ENCODE data around the gene LPAR5. TPM values are rescaled to one million over a fixed set of nuclear protein-coding genes. Genes with fewer than 3 reads are reported as not detected.
"Not testable (repeated sequence)": the region's sequence is repeated elsewhere in the genome, so short reads cannot be mapped to it uniquely, and the experiment has no call there.

The LPAR5 gene
- polyA plus RNA-seq, 1 experiment = not detected

DNA sequence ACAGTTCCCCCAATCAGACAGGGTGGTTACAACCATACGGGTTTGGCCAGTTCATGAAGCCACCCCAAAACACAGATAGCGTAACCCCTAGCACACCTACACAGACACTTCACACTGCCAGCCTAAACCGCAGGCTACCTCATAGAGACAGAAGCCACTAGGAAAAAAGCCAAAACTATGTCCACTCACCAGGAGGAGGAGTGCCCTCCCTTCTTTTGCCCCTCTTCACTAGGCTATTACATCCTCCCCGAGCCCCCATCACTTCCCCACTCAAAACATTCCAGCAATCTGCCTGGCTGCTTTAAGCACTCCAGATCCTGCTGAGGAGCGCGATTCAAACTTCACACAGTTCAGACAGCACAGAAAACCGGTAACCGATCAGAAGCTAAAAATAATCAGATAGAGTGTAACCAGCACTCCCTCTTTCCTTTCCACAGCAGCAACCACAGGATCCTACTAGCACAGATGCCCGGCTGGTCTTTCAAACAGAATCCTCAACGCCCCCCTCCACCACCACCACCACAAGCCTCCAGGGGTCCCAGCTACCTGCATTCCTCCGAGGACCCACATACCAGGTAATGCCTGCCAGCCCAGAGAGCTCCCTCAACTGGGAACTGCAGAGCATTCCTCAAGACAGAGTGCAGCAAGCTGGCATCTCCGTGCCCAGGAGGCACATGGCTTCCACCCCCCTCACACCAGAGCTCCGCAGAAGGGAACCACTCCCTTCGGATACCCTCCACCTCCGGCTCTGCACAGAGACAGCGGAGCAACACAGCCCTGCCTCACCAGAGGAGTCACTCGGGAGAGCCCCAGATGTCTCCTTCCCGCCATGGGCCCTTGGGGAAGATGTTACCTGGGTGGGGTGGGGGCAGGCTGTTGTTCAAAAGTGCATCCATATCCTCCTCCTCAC lies 30.1 kb downstream of the LPAR5 start:
- peak overlapping the region; percentile 90 for H3K4me3 ChIP-seq (ENCODE audit: low read depth, low read length)
- H3K9me3 ChIP-seq (ENCODE audit: control insufficient read depth, insufficient read depth, low read length) = no peaks in the 10 kb centered on the region; the same call in none of the 2 replicates
- DNase-seq (ENCODE audit: low read depth, low spot score) = no peak
- ChIA-PET CTCF (interaction anchor here (0.6 kb wide), 1 partner anchor 150 kb away, joined by 4 read pairs; no protein-coding TSS in a partner anchor), POLR2A (interaction anchor here (0.5 to 1.4 kb wide), 3 partner anchors 38 to 161 kb away, joined by 3 to 7 read pairs (median 3); partner anchors contain the start of genes GAPDH, NOP2 and PTMS)
- H3K27ac ChIP-seq (ENCODE audit: low read depth, low read length) = peak overlapping the region; percentile 11
- no peaks in the 10 kb centered on the region for H3K27me3 ChIP-seq (ENCODE audit: control insufficient read depth, insufficient read depth, low read length)
- no peak for TF ChIP-seq CTCF (IDR thresholded peaks at IDR 0.05; ENCODE audit: low read depth, low read length)

DNA sequence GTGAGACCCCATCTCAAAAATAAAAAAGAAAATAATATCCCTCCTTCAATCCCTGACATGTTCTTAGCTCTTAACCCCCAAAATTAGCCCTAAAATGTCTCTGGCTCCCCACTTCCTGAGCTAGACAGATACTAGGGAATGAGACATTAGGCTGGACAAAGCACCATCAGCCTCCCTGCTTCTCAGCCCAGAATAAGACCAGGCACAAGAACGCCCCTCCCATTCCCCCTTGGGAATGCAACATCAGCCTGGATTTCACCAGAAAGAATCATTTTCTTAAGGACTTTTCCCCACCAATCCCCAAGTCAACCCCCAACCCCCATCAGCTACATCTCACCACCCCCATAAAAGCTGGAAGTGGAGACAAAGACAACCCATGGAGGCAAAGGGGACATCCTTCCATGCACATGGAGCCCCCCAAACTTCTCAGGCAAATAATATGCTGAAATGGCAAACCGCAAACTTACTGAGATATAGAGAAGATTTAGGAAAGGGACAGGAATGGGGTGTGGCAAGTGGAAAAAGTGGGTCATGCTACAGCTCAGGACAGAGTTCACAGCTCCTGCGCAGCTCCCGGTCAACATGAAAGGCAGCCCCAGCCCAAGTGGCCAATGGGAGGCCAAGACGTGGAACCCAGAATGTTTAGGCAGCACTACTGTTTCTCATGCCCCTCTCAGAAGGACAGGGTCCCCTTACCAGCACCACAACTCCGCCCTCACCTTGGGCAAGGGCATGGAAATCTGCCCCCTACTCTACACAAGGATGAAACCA lies 31.3 kb downstream of the LPAR5 start:
- Histone ChIP-seq H3K9me3 (ENCODE audit: control insufficient read depth, insufficient read depth, low read length) (no peaks in the 10 kb centered on the region; the same call in none of the 2 replicates), H3K4me3 (ENCODE audit: low read depth, low read length) (peak overlapping the region; percentile 90), H3K27me3 (ENCODE audit: control insufficient read depth, insufficient read depth, low read length) (no peaks in the 10 kb centered on the region), H3K27ac (ENCODE audit: low read depth, low read length) (no peak overlapping the region)
- TF ChIP-seq CTCF (IDR thresholded peaks at IDR 0.05; ENCODE audit: low read depth, low read length) = no peak
- POLR2A ChIA-PET = interaction anchor here (0.6 to 1.5 kb wide), 3 partner anchors 8 to 33 kb away, joined by 3 to 5 read pairs (median 3); no protein-coding TSS in a partner anchor
- CTCF ChIA-PET = interaction anchor here (0.5 to 1.5 kb wide), 4 partner anchors 67 to 148 kb away, joined by 4 to 6 read pairs (median 5); partner anchors contain the start of genes MLF2 and ZNF384
- no peak for DNase-seq (ENCODE audit: low read depth, low spot score)

GRCh38 chr12:6603095-6603567 lies 32.6 kb downstream of the LPAR5 start:
- Histone ChIP-seq H3K27me3 (ENCODE audit: control insufficient read depth, insufficient read depth, low read length) (no peaks in the 10 kb centered on the region), H3K9me3 (ENCODE audit: control insufficient read depth, insufficient read depth, low read length) (no peaks in the 10 kb centered on the region; the same call in none of the 2 replicates), H3K27ac (ENCODE audit: low read depth, low read length) (no peak overlapping the region), H3K4me3 (ENCODE audit: low read depth, low read length) (peak overlapping the region; percentile 43)
- CTCF ChIA-PET = interaction anchor here (1.0 to 1.5 kb wide), 4 partner anchors 66 to 222 kb away, joined by 3 to 6 read pairs (median 4); partner anchors contain the start of gene MLF2
- POLR2A ChIA-PET = interaction anchor here (0.5 to 0.6 kb wide), 3 partner anchors 9 to 35 kb away, joined by 3 read pairs; partner anchors contain the start of gene NOP2
- TF ChIP-seq CTCF (IDR thresholded peaks at IDR 0.05; ENCODE audit: low read depth, low read length) = no peak
- no peak for DNase-seq (ENCODE audit: low read depth, low spot score)

- CTCF ChIA-PET = interaction anchor here (1.0 to 1.5 kb wide), 3 partner anchors 65 to 222 kb away, joined by 3 to 4 read pairs (median 4); no protein-coding TSS in a partner anchor
- POLR2A ChIA-PET = interaction anchor here (0.5 to 0.7 kb wide), 4 partner anchors 10 to 34 kb away, joined by 3 read pairs; partner anchors contain the start of gene NOP2
- no peak overlapping the region for H3K27ac ChIP-seq (ENCODE audit: low read depth, low read length)
- H3K4me3 ChIP-seq (ENCODE audit: low read depth, low read length) = no peak overlapping the region; the same call in 1 of the 2 replicates
- no peak for TF ChIP-seq CTCF (IDR thresholded peaks at IDR 0.05; ENCODE audit: low read depth, low read length)
- DNase-seq (ENCODE audit: low read depth, low spot score) = no peak
- H3K27me3 ChIP-seq (ENCODE audit: control insufficient read depth, insufficient read depth, low read length) = no peaks in the 10 kb centered on the region
- H3K9me3 ChIP-seq (ENCODE audit: control insufficient read depth, insufficient read depth, low read length) = no peaks in the 10 kb centered on the region; the same call in 1 of the 2 replicates
Measured at GRCh38 chr12:6602526-6602925, 33.2 kb downstream of the LPAR5 start.

GRCh38 chr12:6595673-6596072 lies 40.1 kb downstream of the LPAR5 start:
- H3K9me3 ChIP-seq (ENCODE audit: control insufficient read depth, insufficient read depth, low read length); DNase-seq (ENCODE audit: low read depth, low spot score); H3K27ac ChIP-seq (ENCODE audit: low read depth, low read length); H3K4me3 ChIP-seq (ENCODE audit: low read depth, low read length); POLR2A ChIA-PET; H3K27me3 ChIP-seq (ENCODE audit: control insufficient read depth, insufficient read depth, low read length): not testable (repeated sequence)
- CTCF ChIA-PET = interaction anchor here (0.8 to 1.1 kb wide), 3 partner anchors 25 to 89 kb away, joined by 3 to 4 read pairs (median 3); no protein-coding TSS in a partner anchor
